Stimulated activated CD4-positive, alpha-beta T cell treated with anti-CD3 and anti-CD28 coated beads, TNF-alpha, amount 100 ng/mL, for 4 hours (primary cell): ENCODE results near the gene BANF2.

Source experiments
- DNase-seq, 3 experiments: peaks; one replicate each; pipeline ENCODE4 v3.0.0-alpha.2; 2020; ENCODE audit warnings: low read depth in 3 of 3

Gene BANF2

GRCh38 chr20:17664025-17664633 is 35.6 kb upstream of the BANF2 start:
- DNase-seq, result no peak

GRCh38 chr20:17665756-17666155 is 34.0 kb upstream of the BANF2 start:
- DNase-seq, result no peak

- no peak for DNase-seq
Observed at GRCh38 chr20:17666481-17666880, 33.3 kb upstream of the BANF2 start.

GRCh38 chr20:17667445-17667844 is 32.3 kb upstream of the BANF2 start:
- DNase-seq, result no peak

- no peak for DNase-seq
Observed at GRCh38 chr20:17668432-17668831, 31.3 kb upstream of the BANF2 start.

GRCh38 chr20:17669306-17669931 is 30.3 kb upstream of the BANF2 start:
- DNase-seq, result no peak

GRCh38 chr20:17671011-17671410 is 28.8 kb upstream of the BANF2 start:
- no peak for DNase-seq

- DNase-seq, result no peak
Observed at GRCh38 chr20:17671565-17671964, 28.2 kb upstream of the BANF2 start.

- no peak for DNase-seq
Observed at GRCh38 chr20:17673084-17673483, 26.7 kb upstream of the BANF2 start.

GRCh38 chr20:17674722-17675518 is 24.8 kb upstream of the BANF2 start:
- DNase-seq, result no peak

- no peak for DNase-seq
Observed at GRCh38 chr20:17675519-17676377, 24.0 kb upstream of the BANF2 start.

- no peak for DNase-seq
Observed at GRCh38 chr20:17676378-17676759, 23.4 kb upstream of the BANF2 start.

- DNase-seq, result no peak
Observed at GRCh38 chr20:17676942-17677341, 22.8 kb upstream of the BANF2 start.

GRCh38 chr20:17678295-17678694 is 21.5 kb upstream of the BANF2 start:
- no peak for DNase-seq

GRCh38 chr20:17678886-17679285 is 20.9 kb upstream of the BANF2 start:
- DNase-seq, result no peak

- no peak for DNase-seq
Observed at GRCh38 chr20:17679941-17680835, 19.6 kb upstream of the BANF2 start.

GRCh38 chr20:17680836-17681725 is 18.7 kb upstream of the BANF2 start:
- DNase-seq, result peak; percentile 60 to 75 (median 66)

- DNase-seq, result peak in 2 of 3 experiments; percentile 4 to 8
Observed at GRCh38 chr20:17681726-17682102, 18.1 kb upstream of the BANF2 start.

- peak; percentile 84 to 91 (median 90) for DNase-seq
Observed at GRCh38 chr20:17682103-17682888, 17.5 kb upstream of the BANF2 start, which contains the start of gene RRBP1. TSS of gene RRBP1 (minus strand) at chr20:17682242. CDS start at chr20:17660507, 21,735 bp downstream.
